Gastrocnemius medialis (tissue), 4 donors: Measurements from ENCODE around the gene CENPS.

Source experiments
- POLR2A ChIP-seq, 2 donors: fragments of 450-650 bp; IDR thresholded peaks; one replicate each; pipeline ENCODE4 v1.6.1; 2017; ENCODE audit warnings: antibody characterized with exemption in 2 of 2, mild to moderate bottlenecking in 2 of 2, moderate library complexity in 2 of 2
- TF ChIP-seq, protein P1 (sequence below), 5 experiments: fragments of 450-650 bp in 3 of 5; fragments of 200-600 bp in 2 of 5; sonication (generic) in 2 of 5; IDR thresholded peaks in 4 of 5; conservative IDR thresholded peaks in 1 of 5; 1 replicate in 4 of 5; 2 replicates in 1 of 5; pipeline ENCODE4 v1.5.1; 2016 to 2019; ENCODE audit warnings: antibody characterized with exemption in 5 of 5, mild to moderate bottlenecking in 3 of 5, moderate library complexity in 3 of 5

GRCh38 chr1:10433790-10434189 is 3.6 kb downstream of the CENPS start:
- TF ChIP-seq, protein P1, sequence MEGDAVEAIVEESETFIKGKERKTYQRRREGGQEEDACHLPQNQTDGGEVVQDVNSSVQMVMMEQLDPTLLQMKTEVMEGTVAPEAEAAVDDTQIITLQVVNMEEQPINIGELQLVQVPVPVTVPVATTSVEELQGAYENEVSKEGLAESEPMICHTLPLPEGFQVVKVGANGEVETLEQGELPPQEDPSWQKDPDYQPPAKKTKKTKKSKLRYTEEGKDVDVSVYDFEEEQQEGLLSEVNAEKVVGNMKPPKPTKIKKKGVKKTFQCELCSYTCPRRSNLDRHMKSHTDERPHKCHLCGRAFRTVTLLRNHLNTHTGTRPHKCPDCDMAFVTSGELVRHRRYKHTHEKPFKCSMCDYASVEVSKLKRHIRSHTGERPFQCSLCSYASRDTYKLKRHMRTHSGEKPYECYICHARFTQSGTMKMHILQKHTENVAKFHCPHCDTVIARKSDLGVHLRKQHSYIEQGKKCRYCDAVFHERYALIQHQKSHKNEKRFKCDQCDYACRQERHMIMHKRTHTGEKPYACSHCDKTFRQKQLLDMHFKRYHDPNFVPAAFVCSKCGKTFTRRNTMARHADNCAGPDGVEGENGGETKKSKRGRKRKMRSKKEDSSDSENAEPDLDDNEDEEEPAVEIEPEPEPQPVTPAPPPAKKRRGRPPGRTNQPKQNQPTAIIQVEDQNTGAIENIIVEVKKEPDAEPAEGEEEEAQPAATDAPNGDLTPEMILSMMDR (IDR thresholded peaks at IDR 0.05 in 4 of 5, conservative IDR thresholded peaks at IDR 0.05 in 1 of 5) = no peak
- TF ChIP-seq POLR2A (IDR thresholded peaks at IDR 0.05) = no peak
